GM23338 (cell line): Measurements from ENCODE around the gene FNDC3B. TPM values are rescaled to one million over a fixed set of nuclear protein-coding genes. Genes with fewer than 3 reads are reported as not detected.

Experiments used
- ATAC-seq: fragments of 200-7000 bp; cut with Tn5 transposase; 3 replicates; pipeline ENCODE4 v1.9.1; 2020
- DNase-seq: peaks from one replicate; pipeline ENCODE4 v3.0.0-alpha.2; 2015; ENCODE audit warnings: low spot score
- H2AFZ ChIP-seq: fragments of 200-600 bp; sonication (generic); 2 replicates; pipeline ENCODE4 v1.8.0; 2016; ENCODE audit warnings: antibody characterized with exemption, mild to moderate bottlenecking, moderate library complexity
- H3F3A ChIP-seq: fragments of 200-600 bp; sonication (generic); replicated peaks from 2 replicates; pipeline ENCODE4 v1.8.0; 2017; ENCODE audit warnings: antibody characterized with exemption, mixed run types, low read depth
- H3K27ac ChIP-seq: fragments of 200-600 bp; sonication (generic); 2 replicates; pipeline ENCODE4 v1.6.1; 2016; ENCODE audit warnings: low read depth
- H3K27me3 ChIP-seq: fragments of 200-600 bp; sonication (generic); 2 replicates; pipeline ENCODE4 v1.8.0; 2016; ENCODE audit warnings: mild to moderate bottlenecking, mixed run types, moderate library complexity; ENCODE audit not compliant: insufficient read depth
- H3K36me3 ChIP-seq: fragments of 200-600 bp; sonication (generic); 2 replicates; pipeline ENCODE4 v1.8.0; 2016; ENCODE audit warnings: mild to moderate bottlenecking; ENCODE audit not compliant: insufficient read depth
- H3K4me1 ChIP-seq: fragments of 200-600 bp; sonication (generic); 2 replicates; pipeline ENCODE4 v1.8.0; 2016; ENCODE audit warnings: mild to moderate bottlenecking, moderate library complexity; ENCODE audit not compliant: insufficient read depth
- H3K4me2 ChIP-seq: fragments of 200-600 bp; sonication (generic); 2 replicates; pipeline ENCODE4 v1.7.1; 2017; ENCODE audit warnings: mixed run types
- H3K4me3 ChIP-seq: fragments of 200-600 bp; sonication (generic); 2 replicates; pipeline ENCODE4 v1.6.1; 2016; ENCODE audit warnings: mixed run types
- H3K79me2 ChIP-seq: fragments of 200-600 bp; sonication (generic); replicated peaks from 2 replicates; pipeline ENCODE4 v1.8.0; 2017; ENCODE audit warnings: mild to moderate bottlenecking; ENCODE audit not compliant: insufficient read depth
- H3K9me2 ChIP-seq: fragments of 200-600 bp; sonication (generic); 2 replicates; pipeline ENCODE4 v1.8.0; 2017; ENCODE audit not compliant: insufficient read depth
- H4K20me1 ChIP-seq: fragments of 200-600 bp; sonication (generic); replicated peaks from 2 replicates; pipeline ENCODE4 v1.8.0; 2017; ENCODE audit warnings: mild to moderate bottlenecking; ENCODE audit not compliant: insufficient read depth
- H3K27ac Mint-ChIP-seq: 2 replicates; pipeline ENCODE4 v1.8.0; 2020; ENCODE audit warnings: inconsistent platforms, mild to moderate bottlenecking, moderate library complexity, mixed read lengths
- H3K27me3 Mint-ChIP-seq: 3 replicates; pipeline ENCODE4 v1.8.0; 2022; ENCODE audit warnings: low read depth, mild to moderate bottlenecking, moderate library complexity, mixed read lengths, inconsistent platforms; ENCODE audit not compliant: insufficient read depth, poor library complexity
- H3K36me3 Mint-ChIP-seq: 3 replicates; pipeline ENCODE4 v1.8.0; 2021; ENCODE audit warnings: low read depth, mild to moderate bottlenecking, inconsistent platforms, moderate library complexity, mixed read lengths
- H3K4me1 Mint-ChIP-seq: 3 replicates; pipeline ENCODE4 v1.8.0; 2020; ENCODE audit warnings: mild to moderate bottlenecking, inconsistent platforms, mixed read lengths
- H3K4me3 Mint-ChIP-seq: 3 replicates; pipeline ENCODE4 v1.8.0; 2021; ENCODE audit warnings: moderate library complexity, mild to moderate bottlenecking, inconsistent platforms, mixed read lengths
- H3K9me3 Mint-ChIP-seq: 3 replicates; pipeline ENCODE4 v1.8.0; 2020; ENCODE audit warnings: moderate library complexity, mild to moderate bottlenecking, inconsistent platforms, mixed read lengths
- CREB1 ChIP-seq: fragments of 250-450 bp; sonication (Bioruptor Pico); IDR thresholded peaks from 2 replicates; pipeline ENCODE4 v1.5.0; 2020; ENCODE audit warnings: low read depth, mild to moderate bottlenecking, moderate library complexity
- CTCF ChIP-seq, 2 experiments: fragments of 200-600 bp in 1 of 2; sonication (generic) in 1 of 2; conservative IDR thresholded peaks; 2 replicates each; pipeline versions ENCODE4 v1.5.1 to v1.6.1; 2016 to 2017; ENCODE audit warnings: antibody characterized with exemption in 2 of 2, low read depth in 2 of 2, mild to moderate bottlenecking in 2 of 2, moderate library complexity in 1 of 2
- EZH2 ChIP-seq: fragments of 200-600 bp; sonication (generic); IDR thresholded peaks from one replicate; pipeline ENCODE4 v1.8.0; 2017; ENCODE audit warnings: antibody characterized with exemption, mild to moderate bottlenecking, low read depth; ENCODE audit not compliant: unreplicated experiment
- EZH2phosphoT487 ChIP-seq: fragments of 200-600 bp; sonication (generic); IDR thresholded peaks from one replicate; pipeline ENCODE4 v1.8.1; 2018; ENCODE audit warnings: antibody characterized with exemption; ENCODE audit not compliant: unreplicated experiment
- JUNB ChIP-seq: IDR thresholded peaks from one replicate; pipeline ENCODE4 v1.6.1; 2016; ENCODE audit warnings: antibody characterized with exemption; ENCODE audit not compliant: unreplicated experiment
- POLR2AphosphoS5 ChIP-seq: IDR thresholded peaks from 2 replicates; pipeline ENCODE4 v1.6.1; 2016; ENCODE audit warnings: antibody characterized with exemption, low read depth
- ZNF114 ChIP-seq: fragments of 250-450 bp; sonication (Bioruptor Pico); IDR thresholded peaks from 2 replicates; pipeline ENCODE4 v1.5.0; 2020; ENCODE audit warnings: mild to moderate bottlenecking, moderate library complexity
- polyA plus RNA-seq: library from polyadenylated mRNA; unstranded; fragments of >200 nt; fragmentation: Nextera tagmentation; extraction: Ambion mirVana; gene quantifications from 2 replicates; pipeline ENCODE4 v1.2.1, GENCODE V29; 2016
- total RNA-seq: library from RNA; depleted of rRNA; stranded (reverse); fragments of >200 nt; shearing (Covaris generic); gene quantifications from 2 replicates; pipeline ENCODE4 v1.2.3, GENCODE V29; 2014
- TF ChIP-seq, protein P1 (sequence below): fragments of 250-450 bp; sonication (Bioruptor Pico); IDR thresholded peaks from 2 replicates; pipeline ENCODE4 v1.5.0; 2020; ENCODE audit warnings: mild to moderate bottlenecking, moderate library complexity

FNDC3B gene
- total and polyA plus RNA-seq, 2 experiments from 2014 or later = 19.1 to 55.4 TPM

DNA sequence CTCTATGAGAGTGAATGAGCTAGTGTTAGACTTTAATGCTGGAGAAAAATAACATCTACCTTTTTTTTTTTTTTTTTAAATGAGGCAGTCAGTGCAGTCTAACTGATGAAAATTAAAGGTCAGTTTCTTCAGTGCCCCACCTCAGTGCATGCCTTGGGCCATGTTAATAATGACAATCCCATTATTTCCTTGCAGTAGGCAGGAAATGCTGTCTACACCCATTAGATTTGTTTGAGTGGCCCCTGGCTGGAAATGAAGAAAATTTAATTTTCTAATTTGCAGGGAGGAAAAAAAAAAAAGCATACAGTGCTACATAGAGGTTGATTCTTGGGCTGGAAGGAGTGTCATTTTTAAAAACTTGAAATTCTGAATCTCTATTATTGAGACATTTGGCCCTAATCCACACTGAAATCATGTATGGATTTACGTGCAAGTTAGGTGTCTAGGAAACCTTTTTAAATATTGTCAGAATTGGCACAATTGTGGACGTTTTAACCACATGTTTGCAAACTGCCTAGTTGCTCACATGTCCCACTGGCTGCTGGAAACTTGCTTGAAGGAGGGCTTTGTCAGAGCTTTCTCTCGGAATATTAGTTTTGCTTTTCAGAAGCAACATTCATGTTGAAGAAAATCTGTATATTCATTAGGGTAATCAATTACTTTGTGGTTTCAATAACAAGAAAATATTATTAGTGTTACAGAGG lies 18.4 kb downstream of the FNDC3B start (continued):
- TF ChIP-seq, protein P1, sequence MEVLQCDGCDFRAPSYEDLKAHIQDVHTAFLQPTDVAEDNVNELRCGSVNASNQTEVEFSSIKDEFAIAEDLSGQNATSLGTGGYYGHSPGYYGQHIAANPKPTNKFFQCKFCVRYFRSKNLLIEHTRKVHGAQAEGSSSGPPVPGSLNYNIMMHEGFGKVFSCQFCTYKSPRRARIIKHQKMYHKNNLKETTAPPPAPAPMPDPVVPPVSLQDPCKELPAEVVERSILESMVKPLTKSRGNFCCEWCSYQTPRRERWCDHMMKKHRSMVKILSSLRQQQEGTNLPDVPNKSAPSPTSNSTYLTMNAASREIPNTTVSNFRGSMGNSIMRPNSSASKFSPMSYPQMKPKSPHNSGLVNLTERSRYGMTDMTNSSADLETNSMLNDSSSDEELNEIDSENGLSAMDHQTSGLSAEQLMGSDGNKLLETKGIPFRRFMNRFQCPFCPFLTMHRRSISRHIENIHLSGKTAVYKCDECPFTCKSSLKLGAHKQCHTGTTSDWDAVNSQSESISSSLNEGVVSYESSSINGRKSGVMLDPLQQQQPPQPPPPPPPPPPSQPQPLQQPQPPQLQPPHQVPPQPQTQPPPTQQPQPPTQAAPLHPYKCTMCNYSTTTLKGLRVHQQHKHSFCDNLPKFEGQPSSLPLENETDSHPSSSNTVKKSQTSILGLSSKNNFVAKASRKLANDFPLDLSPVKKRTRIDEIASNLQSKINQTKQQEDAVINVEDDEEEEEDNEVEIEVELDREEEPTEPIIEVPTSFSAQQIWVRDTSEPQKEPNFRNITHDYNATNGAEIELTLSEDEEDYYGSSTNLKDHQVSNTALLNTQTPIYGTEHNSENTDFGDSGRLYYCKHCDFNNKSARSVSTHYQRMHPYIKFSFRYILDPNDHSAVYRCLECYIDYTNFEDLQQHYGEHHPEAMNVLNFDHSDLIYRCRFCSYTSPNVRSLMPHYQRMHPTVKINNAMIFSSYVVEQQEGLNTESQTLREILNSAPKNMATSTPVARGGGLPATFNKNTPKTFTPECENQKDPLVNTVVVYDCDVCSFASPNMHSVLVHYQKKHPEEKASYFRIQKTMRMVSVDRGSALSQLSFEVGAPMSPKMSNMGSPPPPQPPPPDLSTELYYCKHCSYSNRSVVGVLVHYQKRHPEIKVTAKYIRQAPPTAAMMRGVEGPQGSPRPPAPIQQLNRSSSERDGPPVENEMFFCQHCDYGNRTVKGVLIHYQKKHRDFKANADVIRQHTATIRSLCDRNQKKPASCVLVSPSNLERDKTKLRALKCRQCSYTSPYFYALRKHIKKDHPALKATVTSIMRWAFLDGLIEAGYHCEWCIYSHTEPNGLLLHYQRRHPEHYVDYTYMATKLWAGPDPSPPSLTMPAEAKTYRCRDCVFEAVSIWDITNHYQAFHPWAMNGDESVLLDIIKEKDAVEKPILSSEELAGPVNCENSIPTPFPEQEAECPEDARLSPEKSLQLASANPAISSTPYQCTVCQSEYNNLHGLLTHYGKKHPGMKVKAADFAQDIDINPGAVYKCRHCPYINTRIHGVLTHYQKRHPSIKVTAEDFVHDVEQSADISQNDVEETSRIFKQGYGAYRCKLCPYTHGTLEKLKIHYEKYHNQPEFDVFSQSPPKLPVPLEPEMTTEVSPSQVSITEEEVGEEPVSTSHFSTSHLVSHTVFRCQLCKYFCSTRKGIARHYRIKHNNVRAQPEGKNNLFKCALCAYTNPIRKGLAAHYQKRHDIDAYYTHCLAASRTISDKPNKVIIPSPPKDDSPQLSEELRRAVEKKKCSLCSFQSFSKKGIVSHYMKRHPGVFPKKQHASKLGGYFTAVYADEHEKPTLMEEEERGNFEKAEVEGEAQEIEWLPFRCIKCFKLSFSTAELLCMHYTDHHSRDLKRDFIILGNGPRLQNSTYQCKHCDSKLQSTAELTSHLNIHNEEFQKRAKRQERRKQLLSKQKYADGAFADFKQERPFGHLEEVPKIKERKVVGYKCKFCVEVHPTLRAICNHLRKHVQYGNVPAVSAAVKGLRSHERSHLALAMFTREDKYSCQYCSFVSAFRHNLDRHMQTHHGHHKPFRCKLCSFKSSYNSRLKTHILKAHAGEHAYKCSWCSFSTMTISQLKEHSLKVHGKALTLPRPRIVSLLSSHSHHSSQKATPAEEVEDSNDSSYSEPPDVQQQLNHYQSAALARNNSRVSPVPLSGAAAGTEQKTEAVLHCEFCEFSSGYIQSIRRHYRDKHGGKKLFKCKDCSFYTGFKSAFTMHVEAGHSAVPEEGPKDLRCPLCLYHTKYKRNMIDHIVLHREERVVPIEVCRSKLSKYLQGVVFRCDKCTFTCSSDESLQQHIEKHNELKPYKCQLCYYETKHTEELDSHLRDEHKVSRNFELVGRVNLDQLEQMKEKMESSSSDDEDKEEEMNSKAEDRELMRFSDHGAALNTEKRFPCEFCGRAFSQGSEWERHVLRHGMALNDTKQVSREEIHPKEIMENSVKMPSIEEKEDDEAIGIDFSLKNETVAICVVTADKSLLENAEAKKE (CRISPR knock-in tag) = no peak

DNA sequence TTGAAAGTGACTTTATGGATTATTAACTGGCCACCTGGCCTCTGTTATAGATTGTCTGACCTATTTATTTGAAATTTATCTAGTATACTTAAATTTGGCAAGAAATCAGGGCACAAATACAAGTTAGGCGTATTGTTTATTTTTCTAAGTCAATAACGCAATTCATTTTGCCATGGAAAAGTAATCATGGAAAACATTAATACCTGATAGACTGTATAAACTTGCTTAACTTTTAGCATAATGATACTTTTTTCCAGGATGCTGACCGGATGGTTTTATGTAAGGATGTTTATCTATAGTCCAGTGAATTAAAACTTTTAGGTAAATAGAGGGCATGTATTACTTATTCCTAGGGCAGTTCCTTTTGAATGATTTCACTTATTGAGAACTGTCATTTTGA lies 20.2 kb downstream of the FNDC3B start:
- no peaks in the 10 kb centered on the region for H3K27me3 Mint-ChIP-seq
- no peaks in the 10 kb centered on the region for H3K9me3 Mint-ChIP-seq
- no peaks in the 10 kb centered on the region for H3F3A ChIP-seq
- DNase-seq (no peak), ATAC-seq (no peak)
- peaks cover 17% of the 10 kb centered on the region; the same call in 2 of the 3 replicates for H3K36me3 Mint-ChIP-seq
- no peak overlapping the region for H3K27ac ChIP-seq
- no peak overlapping the region for H3K4me3 ChIP-seq
- peaks cover 22% of the 10 kb centered on the region; the same call in 1 of the 2 replicates for H3K4me1 ChIP-seq
- H3K9me2 ChIP-seq = no peaks in the 10 kb centered on the region
- H3K79me2 ChIP-seq = peaks cover 99% of the 10 kb centered on the region
- no peak overlapping the region for H2AFZ ChIP-seq
- H3K27ac Mint-ChIP-seq = no peak overlapping the region
- H3K27me3 ChIP-seq = no peaks in the 10 kb centered on the region
- H4K20me1 ChIP-seq = peaks cover 38% of the 10 kb centered on the region
- no peak overlapping the region for H3K4me3 Mint-ChIP-seq
- no peaks in the 10 kb centered on the region for H3K36me3 ChIP-seq
- TF ChIP-seq EZH2phosphoT487 = no peak
- TF ChIP-seq POLR2AphosphoS5 = no peak
- no peak for TF ChIP-seq ZNF114
- TF ChIP-seq JUNB = no peak
- no peak for TF ChIP-seq CREB1 (CRISPR knock-in tag)
- TF ChIP-seq CTCF (conservative IDR thresholded peaks at IDR 0.05; ENCODE audit: low read depth in 2 of 2) = no peak
- no peak for TF ChIP-seq EZH2
- no peak overlapping the region for H3K4me2 ChIP-seq
- peaks cover 33% of the 10 kb centered on the region for H3K4me1 Mint-ChIP-seq
